ENCODE measurements around the gene SPRYD3. TPM values are rescaled to one million over a fixed set of nuclear protein-coding genes. Genes with fewer than 3 reads are reported as not detected.

Gene SPRYD3
- total and polyA plus RNA-seq, 2 experiments from 2014 or later: 48.7 to 54.7 TPM

DNA sequence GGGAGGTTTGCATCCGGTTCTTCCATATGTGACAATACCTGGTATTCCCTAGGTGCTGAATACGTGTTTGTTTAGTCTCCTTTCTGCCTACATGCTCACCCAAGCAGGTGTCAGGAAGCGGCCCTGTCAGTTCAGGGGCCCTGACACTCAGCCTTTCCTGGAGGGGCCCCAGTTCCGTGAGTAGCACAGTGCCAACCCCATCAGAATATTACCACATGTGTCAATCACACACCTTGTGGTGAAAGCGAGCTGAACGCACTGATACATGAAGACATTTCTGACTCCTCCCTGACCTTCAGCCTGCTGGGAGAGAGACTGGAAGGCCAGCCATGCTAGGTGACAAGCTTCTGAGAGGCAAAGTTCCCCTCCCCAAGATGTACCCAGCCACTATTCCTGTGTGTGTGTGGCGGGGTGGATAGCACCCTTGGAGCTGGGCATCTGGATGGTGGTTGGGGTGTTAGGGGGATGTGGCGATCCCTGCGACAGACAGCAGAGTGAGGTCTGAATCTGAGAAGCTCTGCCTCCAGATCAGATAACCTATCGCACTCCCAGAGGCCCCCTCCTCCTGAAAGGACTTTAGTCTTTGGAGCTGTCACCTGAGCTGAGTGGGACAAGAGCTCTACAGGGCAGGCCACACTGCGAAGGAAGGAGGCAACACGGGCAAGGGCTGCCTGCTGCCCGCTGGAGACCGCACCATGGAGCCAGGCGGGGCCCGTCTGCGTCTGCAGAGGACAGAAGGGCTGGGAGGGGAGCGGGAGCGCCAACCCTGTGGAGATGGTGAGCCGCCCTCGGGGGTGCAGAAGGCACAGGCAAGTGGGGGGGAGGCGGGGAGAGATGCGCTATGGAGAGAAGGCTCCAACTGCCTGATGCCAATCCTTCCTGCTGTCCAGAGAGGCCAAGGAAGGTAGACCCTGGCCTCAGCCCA, 24.0 kb upstream of the SPRYD3 start, which contains the start of gene SOAT2:
TSS of gene SOAT2 (plus strand) at position 604 of the 925 bp plus-strand sequence. CDS start at position 696, 92 bp downstream.
- Histone ChIP-seq H2AFZ (no peak within 1 kb of the TSS), H3K9me2 (ENCODE audit: insufficient read depth) (no peaks in the 10 kb centered on the region), H3K27me3 (replicated peaks; ENCODE audit: insufficient read depth) (no peaks in the 10 kb centered on the region), H3K27ac (no peak within 1 kb of the TSS), H3K4me2 (ENCODE audit: unreplicated experiment) (no peak within 1 kb of the TSS), H4K20me1 (ENCODE audit: insufficient read depth) (no peaks in the 10 kb centered on the region), H3K9ac (no peak within 1 kb of the TSS), H3K9me3 (ENCODE audit: low read depth) (no peaks in the 10 kb centered on the region), H3K79me2 (ENCODE audit: insufficient read depth) (0 out of 2 replicates have a peak, but pooled peaks cover 8% of the 10 kb centered on the region), H3K36me3 (ENCODE audit: low read depth) (no peaks in the 10 kb centered on the region), H3F3A (ENCODE audit: insufficient read depth) (peaks cover 19% of the 10 kb centered on the region), H3K4me3 (no peak within 1 kb of the TSS), H3K4me1 (ENCODE audit: insufficient read depth) (peaks cover 9% of the 10 kb centered on the region; the same call in 1 of the 2 replicates)
- in situ Hi-C loops (cut with MboI): no loop called here
- DNase-seq: no peak
- WGBS, 2 experiments (ENCODE audit: low coverage in 1 of 2, low lambda C conversion rate in 2 of 2, missing lambda C conversion rate in 2 of 2): 88 to 92% methylated on average over 22 to 23 of the region's 23 CpGs
- no peak for TF ChIP-seq EZH2phosphoT487 (IDR thresholded peaks at IDR 0.05; ENCODE audit: insufficient read depth, low read depth)
- no peak for TF ChIP-seq EZH2 (IDR thresholded peaks at IDR 0.05; ENCODE audit: insufficient read depth, poor library complexity, severe bottlenecking)

DNA sequence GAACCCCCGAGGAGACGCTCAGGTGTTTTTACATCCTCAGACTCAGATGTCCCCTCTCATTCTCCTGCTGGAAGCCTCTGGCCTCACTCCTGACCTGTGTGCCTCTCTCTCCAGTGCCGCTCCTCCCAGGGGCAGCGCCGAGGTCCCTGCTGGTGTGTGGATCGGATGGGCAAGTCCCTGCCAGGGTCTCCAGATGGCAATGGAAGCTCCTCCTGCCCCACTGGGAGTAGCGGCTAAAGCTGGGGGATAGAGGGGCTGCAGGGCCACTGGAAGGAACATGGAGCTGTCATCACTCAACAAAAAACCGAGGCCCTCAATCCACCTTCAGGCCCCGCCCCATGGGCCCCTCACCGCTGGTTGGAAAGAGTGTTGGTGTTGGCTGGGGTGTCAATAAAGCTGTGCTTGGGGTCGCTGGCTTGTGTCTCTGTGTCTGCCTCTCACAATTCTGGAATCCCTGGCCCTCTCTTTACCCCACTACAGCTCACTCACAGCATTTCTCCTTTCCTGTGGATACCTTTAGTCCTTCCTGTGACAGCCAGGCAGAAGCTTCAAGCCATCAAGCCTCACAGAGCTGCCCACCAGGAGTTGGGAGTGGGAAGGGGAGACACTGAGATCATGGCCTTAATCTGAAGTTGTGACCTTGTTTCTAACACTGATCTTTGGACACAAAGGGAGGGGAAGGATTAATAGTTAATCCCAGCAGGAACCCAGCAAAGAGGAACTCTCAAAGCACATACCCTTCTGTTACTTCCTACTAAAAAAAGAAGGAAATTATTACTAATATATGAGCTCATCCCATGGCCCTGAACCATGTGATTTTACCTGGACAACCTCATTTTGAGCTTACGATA, 23.0 kb upstream of the SPRYD3 start:
- Histone ChIP-seq H2AFZ (no peak overlapping the region), H3K36me3 (ENCODE audit: low read depth) (no peaks in the 10 kb centered on the region), H3K9ac (no peak overlapping the region), H3K9me3 (ENCODE audit: low read depth) (no peaks in the 10 kb centered on the region), H3K9me2 (ENCODE audit: insufficient read depth) (no peaks in the 10 kb centered on the region), H3K4me1 (ENCODE audit: insufficient read depth) (peaks cover 9% of the 10 kb centered on the region; the same call in 1 of the 2 replicates), H3K4me3 (no peak overlapping the region), H4K20me1 (ENCODE audit: insufficient read depth) (no peaks in the 10 kb centered on the region), H3K27ac (no peak overlapping the region), H3K4me2 (ENCODE audit: unreplicated experiment) (no peak overlapping the region), H3K27me3 (replicated peaks; ENCODE audit: insufficient read depth) (no peaks in the 10 kb centered on the region), H3F3A (ENCODE audit: insufficient read depth) (peaks cover 24% of the 10 kb centered on the region), H3K79me2 (ENCODE audit: insufficient read depth) (0 out of 2 replicates have a peak, but pooled peaks cover 8% of the 10 kb centered on the region)
- 88 to 90% methylated on average over 11 to 12 of the region's 12 CpGs for WGBS, 2 experiments (ENCODE audit: low coverage in 1 of 2, low lambda C conversion rate in 2 of 2, missing lambda C conversion rate in 2 of 2)
- in situ Hi-C loops (cut with MboI): no loop called here
- DNase-seq: no peak
- TF ChIP-seq EZH2 (IDR thresholded peaks at IDR 0.05; ENCODE audit: insufficient read depth, poor library complexity, severe bottlenecking) (no peak), EZH2phosphoT487 (IDR thresholded peaks at IDR 0.05; ENCODE audit: insufficient read depth, low read depth) (no peak)

DNA sequence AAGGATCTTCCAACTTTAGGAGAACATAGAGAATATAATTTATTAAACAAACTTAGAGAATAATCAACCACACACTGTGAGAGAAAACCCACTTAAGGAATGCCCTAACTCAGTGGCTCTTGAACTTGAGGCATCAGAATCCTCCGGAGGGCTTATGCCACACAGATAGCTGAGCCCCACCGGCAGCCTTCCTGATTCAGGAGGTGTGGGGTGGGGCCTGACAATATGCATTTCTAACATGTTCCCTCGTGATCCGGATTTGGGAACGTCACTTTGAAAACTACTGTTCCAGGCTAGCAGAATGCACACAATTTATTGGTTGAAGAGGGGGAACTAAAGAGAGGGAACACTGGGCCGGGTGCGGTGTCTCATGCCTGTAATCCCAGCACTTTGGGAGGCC, 22.1 kb upstream of the SPRYD3 start:
- no peaks in the 10 kb centered on the region for H4K20me1 ChIP-seq (ENCODE audit: insufficient read depth)
- H3K27ac ChIP-seq: no peak overlapping the region
- H2AFZ ChIP-seq: no peak overlapping the region
- H3K9me3 ChIP-seq (ENCODE audit: low read depth): no peaks in the 10 kb centered on the region
- WGBS, 2 experiments (ENCODE audit: low coverage in 1 of 2, low lambda C conversion rate in 2 of 2, missing lambda C conversion rate in 2 of 2): 86 to 89% methylated on average over 7 of the region's 7 CpGs
- H3K4me2 ChIP-seq (ENCODE audit: unreplicated experiment): no peak overlapping the region
- H3F3A ChIP-seq (ENCODE audit: insufficient read depth): peaks cover 28% of the 10 kb centered on the region
- no peak overlapping the region for H3K4me3 ChIP-seq
- TF ChIP-seq EZH2 (IDR thresholded peaks at IDR 0.05; ENCODE audit: insufficient read depth, poor library complexity, severe bottlenecking) (no peak), EZH2phosphoT487 (IDR thresholded peaks at IDR 0.05; ENCODE audit: insufficient read depth, low read depth) (no peak)
- no peak for DNase-seq
- H3K4me1 ChIP-seq (ENCODE audit: insufficient read depth): peaks cover 9% of the 10 kb centered on the region; the same call in 1 of the 2 replicates
- no peak overlapping the region for H3K9ac ChIP-seq
- H3K9me2 ChIP-seq (ENCODE audit: insufficient read depth): no peaks in the 10 kb centered on the region
- in situ Hi-C loops (cut with MboI): no loop called here
- no peaks in the 10 kb centered on the region for H3K36me3 ChIP-seq (ENCODE audit: low read depth)
- no peaks in the 10 kb centered on the region for H3K27me3 ChIP-seq (replicated peaks; ENCODE audit: insufficient read depth)
- H3K79me2 ChIP-seq (ENCODE audit: insufficient read depth): 0 out of 2 replicates have a peak, but pooled peaks cover 8% of the 10 kb centered on the region

Measured in GM23248 (cell line).